Neural cell (in vitro differentiated cells): ENCODE measurements around the gene CACTIN. TPM values are rescaled to one million over a fixed set of nuclear protein-coding genes. Genes with fewer than 3 reads are reported as not detected.

Experiments
- H2AFZ ChIP-seq: fragments of 200-600, 300-800 bp; sonication (generic), shearing (Covaris generic); 2 replicates; pipeline ENCODE4 v1.6.0; 2014; ENCODE audit warnings: low read depth, mild to moderate bottlenecking, antibody characterized with exemption, low read length, moderate library complexity
- H3F3A ChIP-seq: fragments of 200-600 bp; shearing (Covaris generic); 2 replicates; pipeline ENCODE4 v1.6.1; 2016; ENCODE audit warnings: mild to moderate bottlenecking, moderate library complexity, mixed read lengths, antibody characterized with exemption, low read length; ENCODE audit not compliant: insufficient read depth, poor library complexity, severe bottlenecking
- H3K27ac ChIP-seq: fragments of 200-600, 300-800 bp; sonication (generic), shearing (Covaris generic); 2 replicates; pipeline ENCODE4 v1.5.1; 2014; ENCODE audit warnings: mild to moderate bottlenecking, low read length, moderate library complexity
- H3K27me3 ChIP-seq: fragments of 300-800, 200-600 bp; sonication (generic), shearing (Covaris generic); 2 replicates; pipeline ENCODE4 v1.6.0; 2014; ENCODE audit warnings: mild to moderate bottlenecking, low read depth, low read length, moderate library complexity; ENCODE audit not compliant: insufficient read depth
- H3K36me3 ChIP-seq: fragments of 300-800, 200-600 bp; sonication (generic), shearing (Covaris generic); 2 replicates; pipeline ENCODE4 v1.5.1; 2014; ENCODE audit warnings: mild to moderate bottlenecking, antibody characterized with exemption, low read length, moderate library complexity; ENCODE audit not compliant: insufficient read depth
- H3K4me2 ChIP-seq: fragments of 300-800, 200-600 bp; sonication (generic), shearing (Covaris generic); 2 replicates; pipeline ENCODE4 v1.6.0; 2014; ENCODE audit warnings: mild to moderate bottlenecking, low read length
- H3K4me3 ChIP-seq: fragments of 300-800, 200-600 bp; sonication (generic), shearing (Covaris generic); 2 replicates; pipeline ENCODE4 v1.5.1; 2014; ENCODE audit warnings: mild to moderate bottlenecking, low read length, moderate library complexity
- H3K79me2 ChIP-seq: fragments of 200-600 bp; shearing (Covaris generic); replicated peaks from 2 replicates; pipeline ENCODE4 v1.6.0; 2014; ENCODE audit warnings: mild to moderate bottlenecking, low read length, moderate library complexity; ENCODE audit not compliant: insufficient read depth
- H3K9ac ChIP-seq: fragments of 300-800, 200-600 bp; sonication (generic), shearing (Covaris generic); 2 replicates; pipeline ENCODE4 v1.6.1; 2016; ENCODE audit warnings: mild to moderate bottlenecking, low read length, mixed read lengths
- H3K9me2 ChIP-seq: fragments of 200-600 bp; shearing (Covaris generic); 2 replicates; pipeline ENCODE4 v1.6.1; 2016; ENCODE audit warnings: mild to moderate bottlenecking, low read length, mixed read lengths; ENCODE audit not compliant: insufficient read depth
- H3K9me3 ChIP-seq: fragments of 200-600, 300-800 bp; sonication (generic), shearing (Covaris generic); 2 replicates; pipeline ENCODE4 v1.6.1; 2016; ENCODE audit warnings: mild to moderate bottlenecking, mixed run types, low read length, moderate library complexity, mixed read lengths
- H4K20me1 ChIP-seq: fragments of 200-600 bp; shearing (Covaris generic); 2 replicates; pipeline ENCODE4 v1.6.1; 2016; ENCODE audit warnings: mild to moderate bottlenecking, mixed run types; ENCODE audit not compliant: insufficient read depth
- EP300 ChIP-seq: fragments of 450-650 bp; conservative IDR thresholded peaks from 2 replicates; pipeline ENCODE4 v1.6.1; 2014; ENCODE audit warnings: antibody characterized with exemption, mild to moderate bottlenecking, moderate library complexity; ENCODE audit not compliant: poor library complexity, severe bottlenecking
- EZH2 ChIP-seq: fragments of 200-600, 300-800 bp; shearing (Covaris generic), sonication (generic); IDR thresholded peaks from 2 replicates; pipeline ENCODE4 v1.6.1; 2014; ENCODE audit warnings: antibody characterized with exemption, low read length, borderline replicate concordance, mild to moderate bottlenecking; ENCODE audit not compliant: insufficient read depth, poor library complexity, severe bottlenecking
- MXI1 ChIP-seq: fragments of 450-650 bp; conservative IDR thresholded peaks from 2 replicates; pipeline ENCODE4 v1.6.1; 2014; ENCODE audit warnings: antibody characterized with exemption, mild to moderate bottlenecking; ENCODE audit not compliant: poor library complexity, severe bottlenecking
- POLR2AphosphoS5 ChIP-seq: IDR thresholded peaks from 2 replicates; pipeline ENCODE4 v1.6.1; 2012
- RAD21 ChIP-seq: fragments of 450-650 bp; conservative IDR thresholded peaks from 2 replicates; pipeline ENCODE4 v1.6.1; 2014; ENCODE audit warnings: antibody characterized with exemption, mild to moderate bottlenecking, moderate library complexity
- SMC3 ChIP-seq: fragments of 450-650 bp; conservative IDR thresholded peaks from 2 replicates; pipeline ENCODE4 v1.6.1; 2014; ENCODE audit warnings: antibody characterized with exemption, mild to moderate bottlenecking, moderate library complexity; ENCODE audit not compliant: poor library complexity
- TAF1 ChIP-seq: IDR thresholded peaks from 2 replicates; pipeline ENCODE4 v1.6.1; 2012; ENCODE audit warnings: low read depth
- polyA plus RNA-seq: library from polyadenylated mRNA; depleted of rRNA; stranded (reverse); fragments of >200 nt; gene quantifications from 2 replicates; pipeline ENCODE4 v1.2.3, GENCODE V29; 2014
- TF ChIP-seq, protein P1 (sequence below): fragments of 450-650 bp; IDR thresholded peaks from 2 replicates; pipeline ENCODE4 v1.5.1; 2014; ENCODE audit warnings: antibody characterized with exemption, mild to moderate bottlenecking, moderate library complexity; ENCODE audit not compliant: poor library complexity, severe bottlenecking
- TF ChIP-seq, protein P2 (sequence below): IDR thresholded peaks from 2 replicates; pipeline ENCODE4 v1.6.1; 2012; ENCODE audit warnings: borderline replicate concordance

Gene CACTIN
- polyA plus RNA-seq, 1 donor from 2014 or later = 21.4 TPM

DNA sequence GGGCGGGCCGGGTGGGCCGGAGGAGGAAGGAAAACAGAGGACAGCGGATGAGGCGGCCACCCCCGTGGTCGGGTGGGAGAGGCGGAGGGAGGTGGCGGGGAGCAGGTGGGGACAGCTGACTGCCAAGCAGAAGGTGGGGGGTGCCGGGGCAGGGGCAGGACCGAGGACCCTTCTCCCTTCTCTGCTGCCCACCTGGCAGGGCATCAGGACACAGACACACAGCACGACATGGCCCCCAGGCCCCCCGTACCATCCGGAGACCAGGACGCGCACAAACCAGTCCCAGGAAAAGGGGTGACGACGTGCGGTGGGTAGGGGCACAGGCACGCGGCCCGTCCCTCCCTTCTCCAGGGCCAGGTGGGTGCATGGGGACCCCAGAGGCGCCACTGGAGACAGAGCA, 11.0 kb upstream of the CACTIN start:
- H3K36me3 ChIP-seq = no peaks in the 10 kb centered on the region

DNA sequence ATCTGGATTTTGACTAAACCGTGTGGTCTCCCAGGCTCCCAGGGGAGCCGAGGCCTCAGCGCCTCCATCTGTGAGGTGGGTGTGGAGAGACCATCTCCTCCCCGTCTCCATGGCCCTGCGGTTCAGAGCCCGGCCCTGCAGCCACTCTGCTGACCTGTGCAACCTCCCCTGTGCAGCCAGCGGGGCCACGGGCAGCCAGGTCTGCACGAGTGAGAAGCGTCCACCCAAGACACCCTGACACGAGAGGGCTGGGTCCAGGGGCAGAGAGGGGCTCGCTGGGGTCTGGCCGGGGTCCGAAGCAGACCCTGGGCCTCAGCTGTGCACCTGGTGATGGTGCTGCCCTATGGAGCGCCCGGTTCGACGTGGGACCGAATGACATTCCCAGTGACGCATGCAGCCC, 10.4 kb upstream of the CACTIN start:
- Histone ChIP-seq H3K27ac (no peak overlapping the region), H3K79me2 (no peaks in the 10 kb centered on the region), H3K9me2 (no peaks in the 10 kb centered on the region), H3F3A (no peaks in the 10 kb centered on the region), H3K36me3 (no peaks in the 10 kb centered on the region), H3K9me3 (no peaks in the 10 kb centered on the region), H2AFZ (no peak overlapping the region), H3K4me2 (no peak overlapping the region), H3K9ac (no peak overlapping the region), H3K4me3 (no peak overlapping the region), H3K27me3 (no peaks in the 10 kb centered on the region), H4K20me1 (no peaks in the 10 kb centered on the region)
- TF ChIP-seq RAD21 (no peak), TAF1 (no peak), POLR2AphosphoS5 (no peak), EZH2 (no peak), SMC3 (no peak), EP300 (no peak), MXI1 (no peak)
- TF ChIP-seq, protein P1, sequence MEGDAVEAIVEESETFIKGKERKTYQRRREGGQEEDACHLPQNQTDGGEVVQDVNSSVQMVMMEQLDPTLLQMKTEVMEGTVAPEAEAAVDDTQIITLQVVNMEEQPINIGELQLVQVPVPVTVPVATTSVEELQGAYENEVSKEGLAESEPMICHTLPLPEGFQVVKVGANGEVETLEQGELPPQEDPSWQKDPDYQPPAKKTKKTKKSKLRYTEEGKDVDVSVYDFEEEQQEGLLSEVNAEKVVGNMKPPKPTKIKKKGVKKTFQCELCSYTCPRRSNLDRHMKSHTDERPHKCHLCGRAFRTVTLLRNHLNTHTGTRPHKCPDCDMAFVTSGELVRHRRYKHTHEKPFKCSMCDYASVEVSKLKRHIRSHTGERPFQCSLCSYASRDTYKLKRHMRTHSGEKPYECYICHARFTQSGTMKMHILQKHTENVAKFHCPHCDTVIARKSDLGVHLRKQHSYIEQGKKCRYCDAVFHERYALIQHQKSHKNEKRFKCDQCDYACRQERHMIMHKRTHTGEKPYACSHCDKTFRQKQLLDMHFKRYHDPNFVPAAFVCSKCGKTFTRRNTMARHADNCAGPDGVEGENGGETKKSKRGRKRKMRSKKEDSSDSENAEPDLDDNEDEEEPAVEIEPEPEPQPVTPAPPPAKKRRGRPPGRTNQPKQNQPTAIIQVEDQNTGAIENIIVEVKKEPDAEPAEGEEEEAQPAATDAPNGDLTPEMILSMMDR = no peak
- TF ChIP-seq, protein P2, sequence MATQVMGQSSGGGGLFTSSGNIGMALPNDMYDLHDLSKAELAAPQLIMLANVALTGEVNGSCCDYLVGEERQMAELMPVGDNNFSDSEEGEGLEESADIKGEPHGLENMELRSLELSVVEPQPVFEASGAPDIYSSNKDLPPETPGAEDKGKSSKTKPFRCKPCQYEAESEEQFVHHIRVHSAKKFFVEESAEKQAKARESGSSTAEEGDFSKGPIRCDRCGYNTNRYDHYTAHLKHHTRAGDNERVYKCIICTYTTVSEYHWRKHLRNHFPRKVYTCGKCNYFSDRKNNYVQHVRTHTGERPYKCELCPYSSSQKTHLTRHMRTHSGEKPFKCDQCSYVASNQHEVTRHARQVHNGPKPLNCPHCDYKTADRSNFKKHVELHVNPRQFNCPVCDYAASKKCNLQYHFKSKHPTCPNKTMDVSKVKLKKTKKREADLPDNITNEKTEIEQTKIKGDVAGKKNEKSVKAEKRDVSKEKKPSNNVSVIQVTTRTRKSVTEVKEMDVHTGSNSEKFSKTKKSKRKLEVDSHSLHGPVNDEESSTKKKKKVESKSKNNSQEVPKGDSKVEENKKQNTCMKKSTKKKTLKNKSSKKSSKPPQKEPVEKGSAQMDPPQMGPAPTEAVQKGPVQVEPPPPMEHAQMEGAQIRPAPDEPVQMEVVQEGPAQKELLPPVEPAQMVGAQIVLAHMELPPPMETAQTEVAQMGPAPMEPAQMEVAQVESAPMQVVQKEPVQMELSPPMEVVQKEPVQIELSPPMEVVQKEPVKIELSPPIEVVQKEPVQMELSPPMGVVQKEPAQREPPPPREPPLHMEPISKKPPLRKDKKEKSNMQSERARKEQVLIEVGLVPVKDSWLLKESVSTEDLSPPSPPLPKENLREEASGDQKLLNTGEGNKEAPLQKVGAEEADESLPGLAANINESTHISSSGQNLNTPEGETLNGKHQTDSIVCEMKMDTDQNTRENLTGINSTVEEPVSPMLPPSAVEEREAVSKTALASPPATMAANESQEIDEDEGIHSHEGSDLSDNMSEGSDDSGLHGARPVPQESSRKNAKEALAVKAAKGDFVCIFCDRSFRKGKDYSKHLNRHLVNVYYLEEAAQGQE = no peak

More for the DNA sequence above, 11.0 kb upstream of the CACTIN start:
- Histone ChIP-seq H3K4me2 (no peak overlapping the region), H3K9me3 (no peaks in the 10 kb centered on the region), H3K9me2 (no peaks in the 10 kb centered on the region), H3K9ac (no peak overlapping the region), H4K20me1 (no peaks in the 10 kb centered on the region), H3K27ac (no peak overlapping the region), H3K79me2 (no peaks in the 10 kb centered on the region), H3K4me3 (no peak overlapping the region), H3K27me3 (no peaks in the 10 kb centered on the region), H2AFZ (no peak overlapping the region), H3F3A (no peaks in the 10 kb centered on the region)
- TF ChIP-seq POLR2AphosphoS5 = no peak
- TF ChIP-seq, protein P1 = no peak
- no peak for TF ChIP-seq EP300
- no peak for TF ChIP-seq TAF1
